ENCODE results near the gene ZNF529. TPM values are rescaled to one million over a fixed set of nuclear protein-coding genes. Genes with fewer than 3 reads are reported as not detected.

ZNF529 gene
- 8.8 and 10.1 TPM in 2 replicates for total RNA-seq

DNA sequence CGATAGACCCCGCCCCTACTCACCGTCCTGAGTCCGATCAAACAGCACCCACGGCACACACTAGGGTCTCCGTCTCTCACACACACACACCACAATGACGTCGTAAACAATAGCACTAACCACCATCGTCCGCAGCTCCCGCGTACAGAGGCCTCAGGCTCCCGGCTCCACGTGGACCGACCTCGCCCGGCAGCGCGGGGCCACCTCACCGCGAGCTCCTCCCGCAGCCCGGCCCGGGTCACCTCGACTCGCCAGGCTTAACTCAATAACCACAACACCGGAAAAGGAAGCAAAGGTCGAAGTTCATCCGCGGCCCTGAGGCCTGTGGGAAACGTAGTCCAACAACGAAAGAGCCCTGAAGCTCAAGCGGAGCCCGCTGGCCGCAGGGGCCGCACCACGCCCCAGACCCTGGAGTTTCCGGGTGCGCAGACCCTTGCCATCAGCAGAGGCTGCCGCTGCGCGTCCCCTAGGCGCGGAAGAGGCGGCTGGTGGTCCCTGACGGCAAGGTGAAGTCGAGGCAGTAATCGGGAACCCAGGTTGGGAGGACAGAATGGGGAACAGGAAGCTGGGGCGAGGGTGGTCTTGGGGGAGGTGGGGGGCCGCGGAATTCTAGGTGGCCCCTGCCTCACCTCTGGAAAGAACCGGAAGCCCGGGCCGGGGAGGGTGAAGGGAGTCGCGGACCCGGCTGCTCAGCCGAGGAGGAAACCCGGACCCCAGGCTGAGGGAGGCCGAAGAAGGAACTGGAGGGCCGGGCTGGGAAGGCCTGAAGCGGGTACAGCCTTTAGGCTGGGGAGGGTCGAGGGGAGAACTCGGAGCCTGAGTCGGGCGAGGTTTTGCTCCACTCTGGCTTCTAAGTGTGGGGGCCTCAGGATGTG is at the start of gene ZNF529:
TSS of gene ZNF529 (minus strand) at position 273 of the 875 bp plus-strand sequence. CDS start 946 bp downstream, outside the sequence.

DNA sequence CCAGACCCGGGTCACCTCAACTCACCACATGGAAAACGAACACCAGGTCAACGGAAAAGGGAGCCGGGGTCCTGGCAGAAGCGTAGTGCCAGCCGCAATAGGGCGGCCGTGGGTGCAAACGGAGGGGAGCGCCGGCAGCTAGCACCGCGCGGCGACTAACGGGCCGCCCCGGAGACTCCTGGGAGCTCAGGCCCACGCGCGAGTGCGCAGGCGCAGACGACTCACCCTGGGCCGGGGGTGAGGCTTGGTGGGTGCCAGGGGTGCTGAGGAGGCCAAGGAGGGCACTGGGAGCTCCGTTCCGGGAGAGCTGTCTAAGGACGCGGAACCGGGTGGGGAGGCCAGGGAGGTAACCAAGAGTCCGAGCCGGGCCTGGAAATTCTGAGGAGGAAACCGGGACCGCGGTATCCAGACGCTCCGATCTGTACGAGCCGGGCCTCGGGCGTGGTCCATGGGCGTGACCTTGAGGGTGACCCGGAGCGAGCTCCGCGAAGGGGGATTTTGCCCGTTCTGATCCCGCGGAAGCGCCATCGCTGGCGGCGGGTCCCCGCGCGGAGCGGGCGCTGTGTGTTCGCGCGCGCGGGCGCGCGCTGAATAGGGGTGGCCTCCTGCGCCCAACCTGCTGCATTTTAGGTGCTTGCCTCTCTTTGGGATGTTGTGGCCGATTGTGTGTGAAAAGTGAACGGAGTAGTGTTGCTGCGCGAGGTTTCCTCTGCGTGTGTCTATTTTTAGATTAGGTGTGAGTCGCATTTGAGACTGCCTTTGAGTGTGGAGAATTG is 32.2 kb upstream of the ZNF529 start, which contains the start of gene ZNF382:
TSS of gene ZNF382 (plus strand) at position 213 of the 776 bp plus-strand sequence. CDS start 4,602 bp downstream, outside the sequence.

DNA sequence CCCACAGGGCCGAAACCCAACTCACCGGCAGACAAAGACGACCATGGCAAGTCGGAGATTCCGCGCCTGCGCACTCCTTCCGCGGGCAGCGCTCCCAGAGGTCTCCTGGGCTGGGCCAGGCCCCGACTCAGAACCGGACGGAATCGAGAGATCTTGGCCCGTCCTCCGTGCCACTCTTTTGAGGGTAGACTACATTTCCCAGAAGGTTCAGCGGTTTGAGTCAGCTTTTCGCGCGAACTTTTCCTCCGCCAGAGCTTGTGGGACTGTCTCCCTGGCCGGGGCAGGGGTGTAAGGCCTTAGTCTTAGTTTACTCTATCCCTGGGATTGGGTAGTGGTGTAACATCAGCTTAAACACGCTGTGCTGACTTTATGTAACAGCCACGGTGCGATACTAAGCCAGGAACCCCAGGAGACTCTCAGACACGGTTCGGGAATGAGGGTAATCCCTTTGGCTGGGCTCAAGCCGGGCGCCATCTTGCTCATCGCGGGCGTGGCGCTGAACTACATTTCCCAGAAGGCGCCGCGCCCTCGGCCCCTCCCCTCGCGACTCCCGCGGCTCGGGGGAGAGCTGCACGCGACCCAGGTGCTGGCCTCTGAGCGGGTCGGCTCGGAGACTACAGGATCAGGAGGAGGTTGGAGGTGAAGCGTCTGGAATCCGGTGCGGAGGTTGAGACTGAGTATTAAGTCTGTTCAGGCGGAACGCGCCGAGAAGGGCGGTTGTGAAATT is 44.7 kb downstream of the ZNF529 start, which contains the start of gene ZNF260:
TSS of gene ZNF260 (minus strand) at position 78 of the 727 bp plus-strand sequence. CDS start 13,033 bp downstream, outside the sequence.

Other genes with a start within 250 kb of the ZNF529 start
- gene ZFP14, start 194.1 kb downstream of the ZNF529 start, total RNA-seq: 2.8 and 3.1 TPM in 2 replicates
- 4.8 and 5.5 TPM in 2 replicates for gene ZFP82, start 154.6 kb downstream of the ZNF529 start, total RNA-seq
- gene ZNF566, start 83.7 kb downstream of the ZNF529 start, total RNA-seq: 10.4 and 10.5 TPM in 2 replicates
- gene ZNF260, start 45.0 kb downstream of the ZNF529 start, total RNA-seq: 22.7 and 26.1 TPM in 2 replicates
- gene ZNF382, start 32.0 kb upstream of the ZNF529 start, total RNA-seq: 6.5 and 6.9 TPM in 2 replicates
- 7.7 and 9.3 TPM in 2 replicates for gene ZNF461, start 93.5 kb upstream of the ZNF529 start, total RNA-seq
- gene ZNF567, start 114.3 kb upstream of the ZNF529 start, total RNA-seq: 7.6 and 8.0 TPM in 2 replicates
- 4.7 and 5.5 TPM in 2 replicates for gene ZNF850, start 199.5 kb upstream of the ZNF529 start, total RNA-seq

Measured in thoracic aorta endothelial cell (primary cell).